Astrocyte (in vitro differentiated cells and primary cell): ENCODE results near the gene CFAP74. TPM values are rescaled to one million over a fixed set of nuclear protein-coding genes. Genes with fewer than 3 reads are reported as not detected.

ENCODE experiments used
- DNase-seq: peaks from one replicate; pipeline ENCODE4 v3.0.0-alpha.2; 2010; ENCODE audit warnings: low read depth
- FAIRE-seq: peaks from 2 replicates; lab custom pipeline; 2011; peaks lifted over from hg19 to GRCh38; lab: Jason Lieb, UNC
- H2AFZ ChIP-seq: 2 replicates; pipeline ENCODE4 v1.6.0; 2012; ENCODE audit warnings: low read depth, low read length, inconsistent platforms
- H3K27ac ChIP-seq: 2 replicates; pipeline ENCODE4 v1.5.1; 2011; ENCODE audit warnings: low read depth, low read length, inconsistent platforms
- H3K27me3 ChIP-seq: 2 replicates; pipeline ENCODE4 v1.6.0; 2011; ENCODE audit warnings: low read length, inconsistent platforms; ENCODE audit not compliant: insufficient read depth
- H3K36me3 ChIP-seq: 2 replicates; pipeline ENCODE4 v1.5.1; 2011; ENCODE audit warnings: low read length, inconsistent platforms; ENCODE audit not compliant: insufficient read depth
- H3K4me1 ChIP-seq: 2 replicates; pipeline ENCODE4 v1.5.1; 2011; ENCODE audit warnings: low read length, inconsistent platforms; ENCODE audit not compliant: insufficient read depth
- H3K4me2 ChIP-seq: 2 replicates; pipeline ENCODE4 v1.6.0; 2012; ENCODE audit warnings: low read length, inconsistent platforms
- H3K4me3 ChIP-seq: 2 replicates; pipeline ENCODE4 v1.5.1; 2011; ENCODE audit warnings: low read depth, mild to moderate bottlenecking, low read length, inconsistent platforms; ENCODE audit not compliant: insufficient read depth
- H3K79me2 ChIP-seq: 2 replicates; pipeline ENCODE4 v1.6.0; 2012; ENCODE audit warnings: mild to moderate bottlenecking, low read length, inconsistent platforms; ENCODE audit not compliant: insufficient read depth
- H3K9ac ChIP-seq: 2 replicates; pipeline ENCODE4 v1.6.0; 2012; ENCODE audit warnings: mild to moderate bottlenecking, low read length, inconsistent platforms
- H3K9me3 ChIP-seq: 2 replicates; pipeline ENCODE4 v1.5.1; 2012; ENCODE audit warnings: low read depth, mild to moderate bottlenecking, low read length, inconsistent platforms; ENCODE audit not compliant: insufficient read depth
- H4K20me1 ChIP-seq: 2 replicates; pipeline ENCODE4 v1.6.0; 2012; ENCODE audit warnings: low read length, inconsistent platforms; ENCODE audit not compliant: insufficient read depth
- H3K27ac Mint-ChIP-seq: one replicate; pipeline ENCODE4 v1.8.0; 2021; ENCODE audit warnings: mild to moderate bottlenecking, mixed read lengths; ENCODE audit not compliant: unreplicated experiment
- H3K27me3 Mint-ChIP-seq: one replicate; pipeline ENCODE4 v1.8.0; 2021; ENCODE audit warnings: low read depth, mixed read lengths; ENCODE audit not compliant: unreplicated experiment
- H3K36me3 Mint-ChIP-seq: one replicate; pipeline ENCODE4 v1.8.0; 2021; ENCODE audit warnings: low read depth, mixed read lengths; ENCODE audit not compliant: unreplicated experiment
- H3K4me1 Mint-ChIP-seq: one replicate; pipeline ENCODE4 v1.8.0; 2021; ENCODE audit warnings: low read depth, mixed read lengths; ENCODE audit not compliant: unreplicated experiment
- H3K4me3 Mint-ChIP-seq: one replicate; pipeline ENCODE4 v1.8.0; 2021; ENCODE audit warnings: mild to moderate bottlenecking, moderate library complexity, mixed read lengths; ENCODE audit not compliant: unreplicated experiment
- H3K9me3 Mint-ChIP-seq: one replicate; pipeline ENCODE4 v1.8.0; 2021; ENCODE audit warnings: mild to moderate bottlenecking, mixed read lengths; ENCODE audit not compliant: unreplicated experiment
- CTCF ChIP-seq: IDR thresholded peaks from 2 replicates; pipeline ENCODE4 v1.5.1; 2011; ENCODE audit warnings: low read depth, mild to moderate bottlenecking, inconsistent platforms, low read length, moderate library complexity; ENCODE audit not compliant: insufficient read depth
- EZH2 ChIP-seq: IDR thresholded peaks from 2 replicates; pipeline ENCODE4 v1.6.1; 2012; ENCODE audit warnings: mild to moderate bottlenecking, low read length, inconsistent platforms; ENCODE audit not compliant: insufficient read depth
- total RNA-seq: library from RNA; stranded (reverse); gene quantifications from 2 replicates; pipeline ENCODE4 v1.2.1, GENCODE V29; 2021

CFAP74 gene
- total RNA-seq, 1 donor from 2014 or later, result not detected

- H3K9ac ChIP-seq, result no peak overlapping the region
- DNase-seq (no peak), FAIRE-seq (no peak)
- H3K79me2 ChIP-seq, result peaks cover 99% of the 10 kb centered on the region
- peaks cover 19% of the 10 kb centered on the region for H3K36me3 ChIP-seq
- no peaks in the 10 kb centered on the region for H3K27me3 ChIP-seq
- H3K27ac ChIP-seq, result no peak overlapping the region
- peaks cover 39% of the 10 kb centered on the region for H3K4me1 Mint-ChIP-seq
- peaks cover 16% of the 10 kb centered on the region for H3K4me1 ChIP-seq
- no peak overlapping the region for H3K4me3 ChIP-seq
- no peaks in the 10 kb centered on the region for H3K27me3 Mint-ChIP-seq
- no peak overlapping the region for H2AFZ ChIP-seq
- H3K36me3 Mint-ChIP-seq, result peaks cover 28% of the 10 kb centered on the region
- H4K20me1 ChIP-seq, result peaks cover 99% of the 10 kb centered on the region
- H3K4me2 ChIP-seq, result no peak overlapping the region
- no peak overlapping the region for H3K4me3 Mint-ChIP-seq
- no peaks in the 10 kb centered on the region for H3K9me3 ChIP-seq
- TF ChIP-seq EZH2 (no peak), CTCF (no peak)
- H3K27ac Mint-ChIP-seq, result peak overlapping the region; percentile 26
- H3K9me3 Mint-ChIP-seq, result peaks cover 3% of the 10 kb centered on the region
Observed at GRCh38 chr1:1873186-1873585, 130.4 kb downstream of the CFAP74 start.

- Mint-ChIP-seq H3K9me3 (peaks cover 3% of the 10 kb centered on the region), H3K27me3 (no peaks in the 10 kb centered on the region), H3K36me3 (peaks cover 25% of the 10 kb centered on the region), H3K27ac (no peak overlapping the region), H3K4me1 (peaks cover 34% of the 10 kb centered on the region), H3K4me3 (peak overlapping the region; percentile 1)
- no peak overlapping the region for H3K4me3 ChIP-seq
- H2AFZ ChIP-seq, result no peak overlapping the region
- H3K27ac ChIP-seq, result no peak overlapping the region
- FAIRE-seq, result no peak
- TF ChIP-seq CTCF, result no peak
- TF ChIP-seq EZH2, result no peak
- no peak overlapping the region for H3K4me2 ChIP-seq
- no peak for DNase-seq
- H4K20me1 ChIP-seq, result peaks cover 99% of the 10 kb centered on the region
- no peak overlapping the region for H3K9ac ChIP-seq
- H3K27me3 ChIP-seq, result no peaks in the 10 kb centered on the region
- H3K79me2 ChIP-seq, result peaks cover 99% of the 10 kb centered on the region
- H3K4me1 ChIP-seq, result peaks cover 12% of the 10 kb centered on the region
- H3K9me3 ChIP-seq, result no peaks in the 10 kb centered on the region
- H3K36me3 ChIP-seq, result peaks cover 19% of the 10 kb centered on the region
Observed at GRCh38 chr1:1872329-1872994, 131.1 kb downstream of the CFAP74 start.

Other genes with a start within 250 kb of the CFAP74 start
- 83.7 and 87.6 TPM in 2 replicates for gene NADK, start 225.3 kb downstream of the CFAP74 start, total RNA-seq
- gene GNB1, start 112.7 kb downstream of the CFAP74 start, total RNA-seq, result 583 and 602 TPM in 2 replicates
- gene CALML6, start 88.5 kb downstream of the CFAP74 start, total RNA-seq, result 0.91 and 1.4 TPM in 2 replicates
- gene TMEM52, start 84.5 kb downstream of the CFAP74 start, total RNA-seq, result 0.84 and 1.4 TPM in 2 replicates
- not detected in 2 replicates for gene GABRD, start 15.6 kb upstream of the CFAP74 start, total RNA-seq
- gene PRKCZ, start 46.6 kb upstream of the CFAP74 start, total RNA-seq, result 28.6 and 32.6 TPM in 2 replicates
- 114 and 124 TPM in 2 replicates for gene FAAP20, start 191.0 kb upstream of the CFAP74 start, total RNA-seq
- 63.4 and 66.2 TPM in 2 replicates for gene SKI, start 224.5 kb upstream of the CFAP74 start, total RNA-seq